IPS-20b (cell line): Measurements from ENCODE around the gene SP140.
"Not testable (repeated sequence)": the region's sequence is repeated elsewhere in the genome, so short reads cannot be mapped to it uniquely, and the experiment has no call there.

Source experiments
- H3K27ac ChIP-seq: one replicate; pipeline ENCODE4 v1.5.1; 2013; ENCODE audit warnings: low read length
- H3K27me3 ChIP-seq: 2 replicates; pipeline ENCODE4 v1.6.1; 2013; ENCODE audit warnings: mild to moderate bottlenecking, low read length, inconsistent platforms; ENCODE audit not compliant: insufficient read depth
- H3K36me3 ChIP-seq: 2 replicates; pipeline ENCODE4 v1.6.1; 2013; ENCODE audit warnings: low read depth, mild to moderate bottlenecking, inconsistent platforms, low read length, moderate library complexity; ENCODE audit not compliant: insufficient read depth
- H3K4me1 ChIP-seq: 2 replicates; pipeline ENCODE4 v1.6.1; 2013; ENCODE audit warnings: mild to moderate bottlenecking, control low read depth, inconsistent platforms, low read length, moderate library complexity; ENCODE audit not compliant: insufficient read depth
- H3K4me3 ChIP-seq: 2 replicates; pipeline ENCODE4 v1.5.1; 2013; ENCODE audit warnings: mild to moderate bottlenecking, low read length, inconsistent platforms
- H3K9ac ChIP-seq: 2 replicates; pipeline ENCODE4 v1.6.1; 2013; ENCODE audit warnings: low read depth, mild to moderate bottlenecking, inconsistent platforms, low read length, moderate library complexity
- H3K9me3 ChIP-seq: 2 replicates; pipeline ENCODE4 v1.6.1; 2013; ENCODE audit warnings: mild to moderate bottlenecking, low read depth, low read length, inconsistent platforms; ENCODE audit not compliant: insufficient read depth

The SP140 gene

GRCh38 chr2:230330725-230331124, 105.2 kb downstream of the SP140 start:
- Histone ChIP-seq H3K9ac (no peak overlapping the region), H3K4me3 (no peak overlapping the region), H3K4me1 (no peaks in the 10 kb centered on the region), H3K36me3 (no peaks in the 10 kb centered on the region), H3K9me3 (no peaks in the 10 kb centered on the region), H3K27ac (no peak overlapping the region), H3K27me3 (no peaks in the 10 kb centered on the region)

DNA sequence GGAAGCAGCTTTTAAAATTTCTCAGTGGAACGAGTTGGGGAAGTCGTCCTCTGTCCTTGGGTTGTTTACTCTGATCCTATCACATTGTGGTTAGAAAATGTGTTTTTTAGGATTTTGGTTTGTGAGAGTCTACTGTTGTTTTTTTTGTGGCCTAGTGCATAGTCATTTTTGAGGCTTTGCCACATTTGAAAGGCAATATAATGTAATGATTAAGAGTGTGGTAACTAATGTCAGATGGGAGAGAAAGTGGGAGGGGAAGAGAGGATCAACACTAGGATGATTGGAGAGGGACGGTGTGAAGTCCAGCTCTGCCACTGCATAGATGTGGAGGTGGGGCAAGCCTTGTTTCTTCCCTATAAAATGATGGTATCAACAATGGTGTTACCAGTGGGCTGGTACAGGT, 109.9 kb downstream of the SP140 start:
- no peaks in the 10 kb centered on the region for H3K36me3 ChIP-seq
- H3K4me3 ChIP-seq: no peak overlapping the region
- no peak overlapping the region for H3K9ac ChIP-seq
- no peaks in the 10 kb centered on the region for H3K27me3 ChIP-seq
- no peak overlapping the region for H3K27ac ChIP-seq
- no peaks in the 10 kb centered on the region for H3K4me1 ChIP-seq
- H3K9me3 ChIP-seq: no peaks in the 10 kb centered on the region

DNA sequence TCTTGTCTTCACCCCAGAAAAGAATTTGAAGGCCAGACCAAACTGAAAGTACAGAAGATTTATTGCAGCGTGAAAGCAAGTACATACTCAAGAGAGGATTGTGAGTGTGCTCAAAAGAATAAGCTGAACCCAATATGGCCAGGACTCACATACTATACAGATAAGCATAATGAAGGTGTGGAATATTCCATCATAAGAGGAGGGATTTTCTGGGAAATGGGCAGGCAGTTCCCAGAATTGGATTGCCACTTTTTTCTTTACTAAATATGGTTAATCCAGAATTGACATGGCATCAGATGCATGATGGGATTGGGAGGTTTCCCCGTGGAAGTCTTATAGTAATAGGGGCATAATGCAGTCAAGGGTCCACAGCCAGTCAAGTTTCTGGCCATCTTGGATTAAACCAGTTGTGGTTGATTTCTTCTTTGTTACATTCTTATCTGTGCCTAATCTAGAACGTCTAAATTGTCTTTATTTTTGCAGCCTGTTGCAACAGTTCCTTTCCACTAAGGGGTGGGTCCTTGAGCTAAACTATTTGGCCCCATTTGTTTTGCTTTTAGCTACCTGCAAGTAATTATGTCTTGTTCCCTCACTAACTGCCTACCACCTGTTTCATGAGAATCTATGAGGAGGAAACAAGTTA, 110.4 kb downstream of the SP140 start:
- H3K36me3 ChIP-seq: no peaks in the 10 kb centered on the region
- H3K27me3 ChIP-seq: no peaks in the 10 kb centered on the region
- no peak overlapping the region for H3K27ac ChIP-seq
- no peaks in the 10 kb centered on the region for H3K9me3 ChIP-seq
- no peak overlapping the region for H3K4me3 ChIP-seq
- no peaks in the 10 kb centered on the region for H3K4me1 ChIP-seq
- H3K9ac ChIP-seq: no peak overlapping the region

GRCh38 chr2:230341936-230342528, 116.5 kb downstream of the SP140 start:
- not testable (repeated sequence) for H3K36me3 ChIP-seq, H3K27me3 ChIP-seq, H3K4me1 ChIP-seq, H3K4me3 ChIP-seq, H3K27ac ChIP-seq, H3K9ac ChIP-seq, H3K9me3 ChIP-seq

DNA sequence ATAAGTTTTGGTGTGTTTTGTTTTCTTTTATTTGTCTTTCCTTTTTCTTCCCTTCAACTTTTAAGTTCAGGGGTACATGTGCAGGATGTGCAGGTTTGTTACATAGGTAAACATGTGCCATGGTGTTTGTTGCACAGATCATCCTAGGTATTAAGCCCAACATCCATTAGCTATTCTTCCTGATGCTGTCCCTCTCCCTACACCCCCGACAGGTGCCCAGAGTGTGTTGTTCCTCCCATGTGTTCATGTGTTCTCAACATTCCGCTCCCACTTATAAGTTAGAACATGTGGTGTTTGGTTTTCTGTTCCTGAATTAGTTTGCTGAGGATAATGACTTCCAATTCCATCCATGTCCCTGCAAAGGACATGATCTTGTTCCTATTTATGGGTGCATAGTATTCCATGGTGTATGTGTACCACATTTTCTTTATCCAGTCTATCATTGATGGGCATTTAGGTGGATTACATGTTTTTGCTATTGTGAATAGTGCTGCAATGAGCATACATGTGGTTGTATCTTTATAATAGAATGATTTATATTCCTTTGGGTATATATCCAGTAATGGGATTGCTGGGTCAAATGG, 117.6 kb downstream of the SP140 start:
- H3K27me3 ChIP-seq, H3K9me3 ChIP-seq, H3K9ac ChIP-seq, H3K4me1 ChIP-seq, H3K36me3 ChIP-seq, H3K4me3 ChIP-seq, H3K27ac ChIP-seq: not testable (repeated sequence)

DNA sequence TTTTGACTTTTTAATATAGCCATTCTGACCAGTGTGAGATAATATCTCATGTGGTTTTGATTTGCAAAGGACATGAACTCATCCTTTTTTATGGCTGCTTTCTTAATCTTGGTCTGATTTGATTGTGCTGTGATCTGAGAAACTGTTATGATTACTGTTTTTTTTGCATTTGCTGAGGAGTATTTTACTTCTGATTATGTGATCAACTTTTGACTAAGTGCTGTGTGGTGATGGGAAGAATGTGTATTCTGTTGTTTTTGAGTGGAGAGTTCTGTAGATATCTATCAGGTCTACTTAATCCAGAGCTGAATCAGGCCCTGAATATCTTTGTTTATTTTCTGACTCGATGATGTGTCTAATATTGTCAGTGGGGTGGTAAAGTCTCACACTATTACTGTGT, 118.2 kb downstream of the SP140 start:
- Histone ChIP-seq H3K9ac (no peak overlapping the region), H3K9me3 (no peaks in the 10 kb centered on the region), H3K4me3 (no peak overlapping the region), H3K4me1 (no peaks in the 10 kb centered on the region), H3K27me3 (no peaks in the 10 kb centered on the region), H3K27ac (no peak overlapping the region), H3K36me3 (no peaks in the 10 kb centered on the region)

GRCh38 chr2:230346465-230346864, 120.9 kb downstream of the SP140 start:
- Histone ChIP-seq H3K36me3 (no peaks in the 10 kb centered on the region), H3K27me3 (no peaks in the 10 kb centered on the region), H3K9me3 (no peaks in the 10 kb centered on the region), H3K4me1 (no peaks in the 10 kb centered on the region), H3K27ac (no peak overlapping the region), H3K4me3 (no peak overlapping the region), H3K9ac (no peak overlapping the region)

DNA sequence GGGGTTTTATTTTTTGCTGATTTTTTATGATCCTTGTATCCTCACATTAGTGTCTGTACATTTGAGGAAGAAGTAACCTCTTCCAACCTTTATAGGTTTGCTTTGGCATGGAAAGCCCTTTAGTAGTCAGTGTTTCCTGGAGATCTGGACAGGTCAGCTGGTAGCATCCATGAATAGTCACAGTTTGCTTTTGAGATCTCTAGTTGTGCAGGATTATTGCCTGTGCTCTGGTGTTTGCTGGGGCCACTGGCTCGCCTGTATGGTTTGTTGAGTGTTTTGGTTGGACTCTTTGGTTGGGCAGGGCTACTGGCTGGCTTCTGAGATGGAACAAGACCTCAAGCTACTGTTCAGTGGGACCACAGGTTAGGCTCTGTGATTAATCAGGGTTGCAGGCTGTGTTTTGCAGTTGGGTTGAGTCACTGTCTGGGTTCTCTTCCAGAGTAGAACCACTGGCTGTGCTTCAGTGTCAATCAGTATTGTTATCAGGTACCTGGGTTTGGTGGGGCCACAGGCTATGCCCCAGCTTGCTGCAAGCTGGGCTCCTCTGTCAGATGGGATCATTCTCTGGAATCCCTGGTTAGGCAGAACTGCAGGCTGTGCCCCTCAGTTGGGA, 121.5 kb downstream of the SP140 start:
- no peaks in the 10 kb centered on the region for H3K4me1 ChIP-seq
- H3K27ac ChIP-seq: no peak overlapping the region
- no peaks in the 10 kb centered on the region for H3K27me3 ChIP-seq
- no peaks in the 10 kb centered on the region for H3K9me3 ChIP-seq
- no peak overlapping the region for H3K4me3 ChIP-seq
- no peak overlapping the region for H3K9ac ChIP-seq
- no peaks in the 10 kb centered on the region for H3K36me3 ChIP-seq

GRCh38 chr2:230347659-230348305, 122.2 kb downstream of the SP140 start:
- H3K36me3 ChIP-seq: no peaks in the 10 kb centered on the region
- H3K27me3 ChIP-seq: no peaks in the 10 kb centered on the region
- H3K4me1 ChIP-seq: no peaks in the 10 kb centered on the region
- no peaks in the 10 kb centered on the region for H3K9me3 ChIP-seq
- no peak overlapping the region for H3K27ac ChIP-seq
- no peak overlapping the region for H3K9ac ChIP-seq
- no peak overlapping the region for H3K4me3 ChIP-seq

DNA sequence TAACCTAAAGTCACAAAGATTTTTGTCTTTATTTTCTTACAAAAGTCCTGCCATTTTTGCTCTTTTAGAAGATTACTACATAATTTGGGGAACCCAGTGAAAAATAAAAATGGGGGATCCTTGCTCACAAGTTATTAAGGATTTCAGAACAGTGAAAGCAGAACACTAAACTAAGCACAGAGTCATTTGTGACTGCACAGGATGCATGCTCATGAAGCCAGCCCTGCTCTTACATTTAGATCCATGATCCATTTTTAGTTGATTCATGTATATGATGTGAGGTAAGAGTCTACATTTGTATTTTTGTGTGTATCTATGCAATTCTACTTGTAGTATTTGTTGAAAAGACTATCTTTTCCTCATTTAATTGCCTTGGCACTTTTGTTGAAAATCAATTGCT, 123.3 kb downstream of the SP140 start:
- Histone ChIP-seq H3K4me1 (no peaks in the 10 kb centered on the region), H3K9me3 (no peaks in the 10 kb centered on the region), H3K27ac (no peak overlapping the region), H3K4me3 (no peak overlapping the region), H3K27me3 (no peaks in the 10 kb centered on the region), H3K9ac (no peak overlapping the region), H3K36me3 (no peaks in the 10 kb centered on the region)

DNA sequence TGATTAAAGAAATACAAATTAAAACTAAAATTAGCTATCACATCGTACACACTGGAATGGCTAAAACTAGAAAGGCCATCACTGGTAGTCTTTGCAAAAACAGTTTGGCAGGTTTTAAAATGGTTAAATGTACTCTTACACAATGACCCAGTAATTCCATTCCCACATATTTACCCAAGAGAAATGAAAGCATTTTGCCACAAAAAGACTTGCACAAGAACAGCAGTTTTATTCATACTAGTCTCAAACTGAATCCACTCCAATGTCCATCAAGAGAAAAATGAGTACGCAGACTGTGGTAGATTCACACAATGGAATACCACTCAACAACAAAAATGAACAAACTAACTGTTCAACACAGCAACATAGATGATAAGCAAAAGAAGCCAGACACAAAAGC, 130.5 kb downstream of the SP140 start:
- H3K36me3 ChIP-seq: no peaks in the 10 kb centered on the region
- H3K4me1 ChIP-seq: no peaks in the 10 kb centered on the region
- no peaks in the 10 kb centered on the region for H3K27me3 ChIP-seq
- no peak overlapping the region for H3K27ac ChIP-seq
- peaks cover 7% of the 10 kb centered on the region; the same call in 1 of the 2 replicates for H3K9me3 ChIP-seq
- no peak overlapping the region for H3K9ac ChIP-seq
- H3K4me3 ChIP-seq: no peak overlapping the region
